ENCODE measurements around the gene SLC39A9.

GRCh38 chr14:69399750-69400149 is 1.3 kb downstream of the SLC39A9 start:
- TF ChIP-seq CTCF (conservative IDR thresholded peaks at IDR 0.05; ENCODE audit: low read length) (no peak), EZH2phosphoT487 (IDR thresholded peaks at IDR 0.05; ENCODE audit: borderline replicate concordance, low read depth, low read length) (no peak)

Data from OCI-LY7 (cell line).